ENCODE data around the gene WDR86.

WDR86 gene

DNA sequence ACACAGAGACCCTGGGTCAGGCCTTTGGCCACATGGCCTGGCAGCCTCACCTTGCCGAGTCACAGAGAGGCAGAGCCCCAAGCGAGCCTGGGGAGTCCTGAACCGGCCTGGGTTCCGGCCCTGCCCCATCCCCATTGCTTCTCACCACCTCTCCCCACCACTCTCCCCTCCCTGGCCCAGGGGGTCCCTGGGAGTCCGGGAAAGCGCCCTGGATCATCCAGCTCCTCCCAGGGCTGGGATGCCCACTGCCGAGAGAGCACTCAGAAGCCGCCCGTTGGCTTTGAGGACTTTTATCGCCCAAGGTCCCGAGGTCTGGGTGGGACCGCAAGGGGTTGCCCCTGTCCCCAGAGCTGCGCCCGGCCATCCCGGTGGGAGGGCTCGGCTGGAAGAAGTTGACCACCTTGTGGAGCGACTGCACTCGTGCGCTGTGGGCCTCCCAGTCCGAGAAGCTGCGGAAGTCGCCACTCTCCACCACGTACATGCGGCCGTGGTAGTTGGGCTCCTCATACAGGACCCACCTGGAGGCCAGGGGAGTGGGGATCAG is 22.0 kb upstream of the WDR86 start:
- TF ChIP-seq FOXP2 (optimal IDR thresholded peaks at IDR 0.05; ENCODE audit: control extremely low read depth, extremely low read length, insufficient read depth) (no peak), POLR2AphosphoS5 (IDR thresholded peaks at IDR 0.05; ENCODE audit: borderline replicate concordance, low read depth, low read length) (no peak), EZH2 (IDR thresholded peaks at IDR 0.05) (no peak)
- Histone ChIP-seq H3K4me3 (no peak overlapping the region), H3K27ac (no peak overlapping the region), H3K9me3 (ENCODE audit: low read depth, low read length) (no peaks in the 10 kb centered on the region), H3K9ac (ENCODE audit: insufficient read length) (no peak overlapping the region), H3K36me3 (ENCODE audit: insufficient read depth, low read length) (no peaks in the 10 kb centered on the region)
- no peak for DNase-seq (ENCODE audit: low read depth, low spot score)

DNA sequence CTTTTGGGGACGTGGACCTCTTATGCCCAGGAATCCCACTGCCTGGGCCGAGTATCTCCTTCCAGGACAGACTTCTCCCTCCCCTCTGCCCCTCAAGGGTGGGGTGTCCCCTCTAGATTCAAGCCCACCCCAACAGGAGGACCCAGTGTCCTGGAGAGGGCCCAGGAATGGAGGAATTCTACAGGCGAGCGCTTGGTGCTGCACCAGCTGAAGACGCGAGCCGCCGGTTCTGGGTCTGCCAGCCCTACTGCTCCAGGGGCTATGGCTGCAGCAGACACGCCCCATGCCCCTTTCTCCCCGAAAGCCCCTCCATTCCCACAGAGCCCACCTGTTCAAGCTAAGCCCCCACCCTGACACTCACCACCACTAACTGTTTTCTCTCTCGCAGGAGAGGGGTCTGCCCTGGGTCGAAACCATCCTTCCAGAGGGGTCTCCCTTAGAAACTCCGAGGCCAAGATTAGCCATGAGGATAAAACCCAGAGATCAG is 21.5 kb upstream of the WDR86 start:
- H3K27ac ChIP-seq = no peak overlapping the region
- no peak overlapping the region for H3K4me3 ChIP-seq
- DNase-seq (ENCODE audit: low read depth, low spot score) = no peak
- TF ChIP-seq POLR2AphosphoS5 (IDR thresholded peaks at IDR 0.05; ENCODE audit: borderline replicate concordance, low read depth, low read length) = no peak
- TF ChIP-seq FOXP2 (optimal IDR thresholded peaks at IDR 0.05; ENCODE audit: control extremely low read depth, extremely low read length, insufficient read depth) = no peak
- TF ChIP-seq EZH2 (IDR thresholded peaks at IDR 0.05) = no peak
- no peak overlapping the region for H3K9ac ChIP-seq (ENCODE audit: insufficient read length)
- no peaks in the 10 kb centered on the region for H3K9me3 ChIP-seq (ENCODE audit: low read depth, low read length)
- H3K36me3 ChIP-seq (ENCODE audit: insufficient read depth, low read length) = no peaks in the 10 kb centered on the region

DNA sequence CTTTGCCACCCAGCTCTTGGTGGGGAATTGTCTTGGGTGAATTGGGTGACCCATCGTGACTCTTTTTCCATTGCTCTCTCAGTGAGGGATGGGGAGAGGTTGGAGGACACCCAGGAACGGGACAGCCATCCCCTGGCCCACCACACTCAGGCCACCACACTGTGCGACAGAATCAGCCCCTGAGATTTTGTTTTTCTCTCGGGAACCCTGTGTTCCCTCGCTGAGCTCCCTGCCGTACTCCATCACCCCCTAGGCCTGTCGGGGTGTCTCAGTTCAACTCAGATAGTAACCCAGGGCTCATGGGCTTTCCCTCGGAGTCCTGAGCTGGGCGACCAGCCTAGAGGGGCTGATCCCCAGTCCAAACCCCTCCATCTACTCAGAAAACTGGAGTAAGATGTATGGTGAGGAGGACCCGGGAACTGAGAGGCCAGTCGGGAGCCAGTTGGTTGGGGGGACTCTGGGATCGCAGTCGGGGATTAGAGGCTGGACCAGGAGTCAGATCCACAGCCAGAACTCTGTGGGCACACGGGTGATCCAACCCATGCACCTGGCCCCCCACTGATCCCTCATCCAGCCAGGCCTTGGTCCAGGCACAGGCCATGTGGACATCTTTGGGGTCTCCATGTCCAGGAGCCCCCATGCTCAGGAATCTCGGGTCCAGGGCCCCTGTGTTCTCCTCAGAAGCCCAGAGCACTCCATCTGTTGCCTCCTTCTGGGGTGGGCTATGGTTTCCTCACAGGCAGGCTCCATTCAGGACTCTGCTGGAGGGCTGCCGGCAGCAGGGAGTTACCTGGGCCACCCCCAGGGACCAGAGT is 20.8 kb upstream of the WDR86 start:
- no peak for DNase-seq (ENCODE audit: low read depth, low spot score)
- Histone ChIP-seq H3K4me3 (no peak overlapping the region), H3K9ac (ENCODE audit: insufficient read length) (no peak overlapping the region), H3K36me3 (ENCODE audit: insufficient read depth, low read length) (no peaks in the 10 kb centered on the region), H3K9me3 (ENCODE audit: low read depth, low read length) (no peaks in the 10 kb centered on the region), H3K27ac (no peak overlapping the region)
- TF ChIP-seq POLR2AphosphoS5 (IDR thresholded peaks at IDR 0.05; ENCODE audit: borderline replicate concordance, low read depth, low read length) (no peak), EZH2 (IDR thresholded peaks at IDR 0.05) (no peak), FOXP2 (optimal IDR thresholded peaks at IDR 0.05; ENCODE audit: control extremely low read depth, extremely low read length, insufficient read depth) (no peak)

DNA sequence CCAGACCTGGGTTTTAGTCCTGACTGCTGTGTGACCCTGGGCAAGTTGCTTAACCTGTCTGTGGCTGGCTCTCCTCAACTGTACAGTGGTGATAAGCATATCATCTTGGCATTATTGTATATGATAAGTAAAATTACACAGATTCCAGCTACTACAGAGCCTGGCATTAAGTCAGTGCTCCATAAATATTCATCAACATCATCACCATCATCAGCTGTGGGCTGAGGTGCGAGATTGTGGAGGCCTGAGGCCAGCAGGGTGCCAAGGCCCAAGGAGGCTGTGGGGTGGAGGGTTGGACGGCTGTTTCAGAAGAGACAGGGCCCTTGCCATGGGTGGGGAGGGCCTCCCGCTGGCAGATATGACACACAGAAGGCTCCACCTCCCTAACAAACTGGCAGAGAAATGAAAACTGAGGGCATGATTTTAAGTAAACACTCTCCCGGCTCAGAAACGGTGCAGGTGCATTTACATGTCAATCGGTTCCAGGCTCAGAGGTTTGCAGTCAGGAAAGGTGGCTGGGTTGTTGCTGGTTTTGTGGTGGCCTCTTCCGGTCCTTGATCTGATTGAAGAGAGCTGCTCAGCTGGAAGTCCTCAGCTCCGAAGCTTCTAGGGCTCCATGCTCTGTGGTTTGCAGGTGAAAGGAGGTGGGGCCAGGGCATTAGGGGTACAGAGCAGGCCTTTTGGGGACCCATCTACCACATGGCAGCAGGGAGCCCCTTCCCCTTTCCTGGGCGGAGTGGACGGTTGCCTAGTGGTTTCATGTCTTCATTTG is 19.9 kb upstream of the WDR86 start:
- Histone ChIP-seq H3K27ac (no peak overlapping the region), H3K9me3 (ENCODE audit: low read depth, low read length) (no peaks in the 10 kb centered on the region), H3K36me3 (ENCODE audit: insufficient read depth, low read length) (no peaks in the 10 kb centered on the region), H3K4me3 (no peak overlapping the region), H3K9ac (ENCODE audit: insufficient read length) (no peak overlapping the region)
- no peak for DNase-seq (ENCODE audit: low read depth, low spot score)
- no peak for TF ChIP-seq POLR2AphosphoS5 (IDR thresholded peaks at IDR 0.05; ENCODE audit: borderline replicate concordance, low read depth, low read length)
- no peak for TF ChIP-seq EZH2 (IDR thresholded peaks at IDR 0.05)
- no peak for TF ChIP-seq FOXP2 (optimal IDR thresholded peaks at IDR 0.05; ENCODE audit: control extremely low read depth, extremely low read length, insufficient read depth)

DNA sequence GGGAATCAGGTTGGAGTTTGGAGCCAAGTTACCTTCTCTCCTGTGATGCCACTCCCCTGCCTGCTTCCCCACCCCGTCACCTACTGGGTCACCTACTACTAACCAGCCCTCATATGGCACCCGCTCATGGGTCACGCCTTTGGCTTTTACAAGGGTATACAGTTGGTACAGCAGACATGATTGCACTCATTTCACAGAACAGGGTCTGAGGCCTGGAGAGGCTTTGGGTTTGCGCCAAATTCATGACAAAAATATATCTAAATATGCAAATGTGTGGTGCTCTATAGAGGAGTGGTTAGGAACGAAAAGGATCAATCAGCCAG is 19.4 kb upstream of the WDR86 start:
- TF ChIP-seq FOXP2 (optimal IDR thresholded peaks at IDR 0.05; ENCODE audit: control extremely low read depth, extremely low read length, insufficient read depth) (no peak), EZH2 (IDR thresholded peaks at IDR 0.05) (no peak), POLR2AphosphoS5 (IDR thresholded peaks at IDR 0.05; ENCODE audit: borderline replicate concordance, low read depth, low read length) (no peak)
- Histone ChIP-seq H3K9ac (ENCODE audit: insufficient read length) (no peak overlapping the region), H3K27ac (no peak overlapping the region), H3K36me3 (ENCODE audit: insufficient read depth, low read length) (no peaks in the 10 kb centered on the region), H3K4me3 (no peak overlapping the region), H3K9me3 (ENCODE audit: low read depth, low read length) (no peaks in the 10 kb centered on the region)
- no peak for DNase-seq (ENCODE audit: low read depth, low spot score)

DNA sequence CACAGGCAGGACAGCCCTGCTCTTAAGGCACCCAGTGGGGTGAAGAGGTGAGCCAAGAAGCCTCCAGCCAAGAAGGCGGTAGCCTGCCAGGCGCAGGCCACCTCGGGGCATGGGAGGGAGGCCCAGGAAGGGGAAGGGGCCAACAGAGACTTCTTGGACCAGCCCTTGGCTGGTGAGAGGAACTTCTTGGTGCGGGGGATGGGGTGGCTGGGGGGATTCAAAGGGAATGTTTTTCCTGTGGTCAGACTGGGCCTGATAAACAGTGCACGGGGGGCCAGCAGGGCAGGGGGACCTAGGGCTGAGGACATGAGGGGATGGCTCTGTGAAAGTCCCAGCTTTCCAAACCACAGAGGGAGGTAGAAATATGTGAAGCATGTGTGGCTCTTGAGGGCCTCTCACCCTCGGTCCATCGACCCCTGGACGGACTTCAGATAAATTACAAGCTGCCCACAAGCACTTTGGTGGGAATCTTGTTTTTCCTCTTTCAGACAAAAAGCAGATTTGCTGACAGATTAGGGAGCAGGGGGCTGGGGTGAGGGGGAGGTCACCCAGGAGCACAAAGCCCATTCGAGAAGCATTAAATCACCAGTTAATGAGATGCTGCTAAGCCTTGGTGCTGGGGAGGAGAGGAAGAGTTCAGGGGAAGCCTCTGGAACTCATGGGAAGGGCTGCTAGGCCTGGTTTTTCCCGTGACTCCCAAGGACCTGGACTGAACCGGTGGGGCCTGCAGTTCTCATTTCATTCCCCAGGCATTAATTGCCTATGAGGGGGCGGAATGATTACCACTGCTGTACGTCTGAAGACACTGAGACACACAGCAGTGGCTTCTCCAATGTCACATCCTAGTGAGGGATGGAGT is 18.8 kb upstream of the WDR86 start:
- no peak overlapping the region for H3K27ac ChIP-seq
- no peak overlapping the region for H3K4me3 ChIP-seq
- H3K9ac ChIP-seq (ENCODE audit: insufficient read length) = no peak overlapping the region
- no peaks in the 10 kb centered on the region for H3K9me3 ChIP-seq (ENCODE audit: low read depth, low read length)
- TF ChIP-seq EZH2 (IDR thresholded peaks at IDR 0.05) (no peak), POLR2AphosphoS5 (IDR thresholded peaks at IDR 0.05; ENCODE audit: borderline replicate concordance, low read depth, low read length) (no peak), FOXP2 (optimal IDR thresholded peaks at IDR 0.05; ENCODE audit: control extremely low read depth, extremely low read length, insufficient read depth) (no peak)
- no peak for DNase-seq (ENCODE audit: low read depth, low spot score)
- H3K36me3 ChIP-seq (ENCODE audit: insufficient read depth, low read length) = no peaks in the 10 kb centered on the region

DNA sequence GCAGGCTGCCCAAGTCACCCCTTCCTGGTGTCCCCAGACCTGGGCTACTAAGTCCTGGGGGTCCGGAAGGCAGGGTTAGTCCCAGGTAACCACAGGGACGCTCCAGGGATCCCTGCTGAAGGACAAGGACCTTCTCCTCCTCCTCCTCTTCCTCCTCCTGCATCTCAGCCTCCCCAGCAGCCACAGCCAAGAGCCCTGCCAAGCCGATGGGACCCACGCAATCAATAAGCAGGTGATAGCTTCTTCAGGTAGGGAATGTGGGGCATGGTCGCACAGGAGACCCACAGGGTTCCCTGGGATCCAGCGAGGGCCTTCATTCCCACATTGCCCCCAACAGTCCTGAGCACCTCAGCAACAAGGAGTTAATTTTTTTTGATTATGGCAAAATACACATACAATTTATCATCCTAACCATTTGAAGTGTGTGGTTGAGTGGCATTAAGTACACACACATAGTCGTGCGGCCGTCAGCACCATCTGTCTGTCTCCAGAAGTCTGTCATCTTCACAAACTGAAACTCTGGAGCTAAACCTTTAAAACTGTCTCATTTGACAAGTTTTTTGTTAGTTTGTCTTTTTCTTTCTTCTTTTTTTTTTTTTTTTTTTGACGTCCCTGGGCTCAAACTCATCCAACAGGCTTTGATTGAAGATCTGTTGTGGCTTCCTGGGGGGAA is 18.0 kb upstream of the WDR86 start:
- H3K27ac ChIP-seq = no peak overlapping the region
- no peak overlapping the region for H3K9ac ChIP-seq (ENCODE audit: insufficient read length)
- DNase-seq (ENCODE audit: low read depth, low spot score) = no peak

More for the DNA sequence above, 18.0 kb upstream of the WDR86 start:
- TF ChIP-seq FOXP2 (optimal IDR thresholded peaks at IDR 0.05; ENCODE audit: control extremely low read depth, extremely low read length, insufficient read depth) (no peak), POLR2AphosphoS5 (IDR thresholded peaks at IDR 0.05; ENCODE audit: borderline replicate concordance, low read depth, low read length) (no peak), EZH2 (IDR thresholded peaks at IDR 0.05) (no peak)
- H3K9me3 ChIP-seq (ENCODE audit: low read depth, low read length) = no peaks in the 10 kb centered on the region
- H3K36me3 ChIP-seq (ENCODE audit: insufficient read depth, low read length) = no peaks in the 10 kb centered on the region
- H3K4me3 ChIP-seq = no peak overlapping the region

Data from SK-N-MC (cell line).